GM12873 (cell line): ENCODE measurements around the gene GPSM1.

Experiments used
- TF ChIP-seq, protein P1 (sequence below): IDR thresholded peaks from 2 replicates; pipeline ENCODE4 v1.5.1; 2012; ENCODE audit warnings: low read depth, mild to moderate bottlenecking, moderate library complexity, low read length, control low read depth; ENCODE audit not compliant: insufficient read depth; ENCODE audit errors: missing control alignments

The GPSM1 gene

DNA sequence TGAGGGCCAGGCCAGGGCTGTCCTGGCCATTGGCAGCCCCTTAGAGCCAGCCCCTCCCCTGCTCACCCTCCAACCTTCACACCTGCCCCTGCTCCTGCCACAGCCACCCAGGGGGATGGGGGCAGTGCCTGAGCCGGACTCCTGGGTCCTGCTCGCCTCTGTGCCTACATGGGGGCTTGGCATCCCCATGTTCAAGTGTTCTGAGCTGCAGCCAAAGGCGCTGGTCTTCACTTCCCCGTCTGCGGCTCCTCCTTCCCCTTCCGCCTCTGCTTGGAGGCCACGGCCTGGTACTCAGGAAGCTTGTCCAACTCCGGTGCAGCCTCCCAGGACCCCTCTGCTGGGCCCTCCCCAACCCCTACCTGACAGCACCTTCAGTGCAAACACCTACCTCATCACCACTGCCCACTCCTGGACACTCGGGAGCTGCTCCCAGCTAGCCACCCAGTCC lies 38.5 kb downstream of the GPSM1 start:
- TF ChIP-seq, protein P1, sequence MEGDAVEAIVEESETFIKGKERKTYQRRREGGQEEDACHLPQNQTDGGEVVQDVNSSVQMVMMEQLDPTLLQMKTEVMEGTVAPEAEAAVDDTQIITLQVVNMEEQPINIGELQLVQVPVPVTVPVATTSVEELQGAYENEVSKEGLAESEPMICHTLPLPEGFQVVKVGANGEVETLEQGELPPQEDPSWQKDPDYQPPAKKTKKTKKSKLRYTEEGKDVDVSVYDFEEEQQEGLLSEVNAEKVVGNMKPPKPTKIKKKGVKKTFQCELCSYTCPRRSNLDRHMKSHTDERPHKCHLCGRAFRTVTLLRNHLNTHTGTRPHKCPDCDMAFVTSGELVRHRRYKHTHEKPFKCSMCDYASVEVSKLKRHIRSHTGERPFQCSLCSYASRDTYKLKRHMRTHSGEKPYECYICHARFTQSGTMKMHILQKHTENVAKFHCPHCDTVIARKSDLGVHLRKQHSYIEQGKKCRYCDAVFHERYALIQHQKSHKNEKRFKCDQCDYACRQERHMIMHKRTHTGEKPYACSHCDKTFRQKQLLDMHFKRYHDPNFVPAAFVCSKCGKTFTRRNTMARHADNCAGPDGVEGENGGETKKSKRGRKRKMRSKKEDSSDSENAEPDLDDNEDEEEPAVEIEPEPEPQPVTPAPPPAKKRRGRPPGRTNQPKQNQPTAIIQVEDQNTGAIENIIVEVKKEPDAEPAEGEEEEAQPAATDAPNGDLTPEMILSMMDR, result no peak

DNA sequence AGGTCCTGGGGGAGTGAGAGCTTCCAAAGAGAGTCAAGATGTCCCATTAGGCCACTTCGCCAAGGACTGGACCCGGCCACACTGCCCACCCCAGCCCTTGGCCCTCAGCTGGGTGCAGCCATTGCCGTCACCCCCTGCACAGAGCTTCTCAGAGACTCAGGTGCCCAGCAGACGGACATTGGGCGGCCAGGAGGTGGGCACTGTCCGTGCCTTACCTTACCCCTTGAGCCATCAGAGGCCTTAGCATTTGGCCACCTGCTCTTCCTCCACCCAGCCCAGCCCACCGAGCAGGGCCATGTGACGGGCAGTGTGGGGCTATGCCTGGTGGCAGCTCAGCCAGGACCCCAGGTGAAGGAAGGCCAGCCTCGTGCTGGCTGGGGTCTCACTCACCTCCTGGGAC lies 39.5 kb downstream of the GPSM1 start:
- TF ChIP-seq, protein P1, result no peak

DNA sequence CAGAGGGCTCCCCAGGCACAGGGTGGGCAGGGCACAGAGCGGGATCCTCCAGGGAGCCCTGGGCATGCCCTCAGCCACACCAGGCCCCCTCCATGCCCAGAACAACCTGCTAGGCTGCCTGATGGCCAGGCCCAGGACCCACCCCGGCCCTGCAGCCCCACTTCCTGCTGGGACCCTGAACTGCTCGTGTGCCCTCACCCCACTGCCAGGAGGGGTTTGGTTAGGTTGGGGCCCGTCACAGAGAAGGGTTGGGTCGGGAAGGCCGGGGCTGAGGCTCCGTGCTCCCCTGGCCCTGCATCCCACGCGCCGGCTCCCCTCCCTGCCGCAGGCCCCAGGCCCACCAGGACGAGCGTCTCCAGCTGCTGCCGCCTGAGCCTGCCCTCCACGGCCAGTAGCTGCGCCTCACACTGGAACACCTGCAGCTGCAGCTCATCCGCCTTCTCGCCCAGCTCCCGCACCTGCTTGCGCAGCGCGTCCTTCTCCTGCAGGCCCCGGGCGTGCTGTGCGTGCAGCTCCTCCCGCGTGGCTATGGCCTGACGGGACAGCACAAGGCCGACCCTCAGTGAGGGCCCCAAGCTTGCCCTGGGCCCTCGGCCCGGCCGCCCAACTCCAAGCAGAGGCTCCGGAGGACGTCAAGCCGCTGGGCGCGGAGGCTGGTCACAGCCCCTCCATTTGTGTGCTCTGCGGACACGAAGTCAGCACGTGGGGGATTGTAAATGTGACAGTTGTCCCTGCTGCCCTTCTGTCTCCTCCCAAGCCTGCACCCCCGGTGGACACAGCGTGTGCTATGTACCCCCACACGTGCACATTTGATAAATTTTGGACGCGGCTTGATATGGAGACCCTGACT lies 40.2 kb downstream of the GPSM1 start:
- TF ChIP-seq, protein P1, result no peak

DNA sequence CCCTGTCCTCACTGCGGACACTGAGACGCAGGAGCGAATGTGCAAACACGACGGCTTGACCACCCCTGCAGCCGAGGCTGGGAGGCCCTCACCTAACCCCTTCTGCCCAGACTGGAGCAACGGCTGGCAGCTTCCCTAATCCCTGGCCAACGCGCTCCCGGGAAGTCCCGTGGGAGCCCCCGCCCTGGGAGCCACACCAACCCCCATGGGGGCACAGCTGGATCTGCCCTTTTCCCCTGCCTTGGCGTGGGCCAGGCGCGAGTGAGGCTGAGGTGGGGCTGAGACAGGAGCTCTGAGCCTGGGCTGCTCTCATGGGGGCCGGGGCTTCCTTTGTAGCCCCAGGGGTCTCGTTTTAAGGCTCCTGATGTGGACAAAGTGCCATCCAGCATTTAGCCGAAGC lies 40.9 kb downstream of the GPSM1 start:
- TF ChIP-seq, protein P1, result no peak

DNA sequence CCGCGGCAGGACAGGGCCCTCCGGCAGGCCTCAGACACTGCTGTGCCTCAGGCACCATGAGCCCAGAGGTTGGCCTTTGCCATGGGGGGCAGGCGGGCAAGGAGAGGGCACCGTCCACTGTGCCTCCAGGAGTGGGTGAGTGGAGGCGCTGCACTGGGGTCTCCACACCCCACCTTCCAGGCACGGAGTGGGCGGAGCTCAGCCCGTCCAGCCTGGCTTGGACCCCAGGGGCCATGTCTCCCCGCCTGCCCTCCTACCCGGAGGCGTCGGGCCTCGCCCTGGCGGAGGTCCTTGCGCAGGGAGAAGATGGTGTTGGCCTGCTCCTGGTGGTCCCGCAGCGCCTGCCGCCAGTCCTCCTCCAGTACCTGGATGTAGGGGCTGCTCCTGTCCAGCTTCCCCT lies 42.7 kb downstream of the GPSM1 start:
- TF ChIP-seq, protein P1, result no peak

DNA sequence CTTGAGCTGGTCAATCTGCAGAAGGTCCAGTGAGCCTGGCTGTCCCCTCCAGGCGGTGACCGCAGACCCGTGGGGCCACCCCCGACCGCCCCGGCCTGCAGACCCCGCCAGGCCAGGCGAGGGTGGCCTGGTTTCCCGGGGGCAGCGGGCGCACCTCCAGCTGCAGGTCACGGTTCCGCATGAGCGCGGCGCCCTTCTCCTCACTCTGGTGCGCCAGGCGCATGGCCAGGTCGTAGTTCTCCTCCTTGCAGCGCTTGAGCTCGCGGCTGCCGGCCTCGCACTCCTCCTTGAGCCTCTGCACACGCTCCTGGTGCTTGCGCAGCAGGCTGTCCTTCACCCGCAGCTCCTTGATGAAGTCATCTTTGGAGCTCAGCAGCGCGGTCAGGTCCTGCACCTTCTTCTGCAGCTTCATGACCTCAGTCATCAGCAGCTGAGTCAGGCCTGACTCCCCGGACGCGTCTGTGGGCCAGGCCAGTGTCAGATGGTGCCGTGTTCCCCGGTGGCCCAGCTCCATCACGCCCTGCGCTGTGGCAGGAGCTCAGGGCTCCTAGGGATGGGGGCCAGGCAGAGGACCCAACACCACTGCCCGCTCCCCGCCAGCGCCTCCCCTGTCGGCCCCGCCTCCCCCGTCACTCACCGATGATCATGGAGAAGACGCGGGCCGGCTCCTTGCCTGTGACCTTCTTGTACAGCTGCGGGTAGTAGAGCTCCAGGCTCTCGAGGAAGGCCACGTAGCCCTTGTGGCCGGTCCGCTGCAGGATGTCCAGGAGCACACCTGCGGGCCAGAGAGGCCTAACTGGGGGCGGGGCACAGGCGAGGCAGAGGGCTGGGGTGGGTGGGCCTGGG lies 43.6 kb downstream of the GPSM1 start:
- TF ChIP-seq, protein P1, result no peak

DNA sequence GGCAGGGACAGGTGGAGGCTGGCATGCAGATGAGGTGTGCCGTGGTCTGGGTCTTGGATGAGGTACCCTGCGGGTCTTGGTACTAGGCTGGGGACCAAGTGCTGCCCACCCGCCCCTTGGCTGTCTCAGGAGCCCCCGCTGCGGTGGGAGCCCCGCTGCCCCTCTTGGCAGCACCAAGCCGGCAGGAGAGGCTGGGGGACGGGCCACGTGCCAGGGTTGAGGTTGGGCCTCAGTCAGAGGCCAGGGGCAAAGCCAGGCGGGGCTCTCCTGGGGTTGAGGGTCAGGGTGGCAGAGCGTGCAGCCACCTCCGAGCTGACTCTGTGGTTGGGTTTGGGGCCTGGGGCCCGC lies 44.2 kb downstream of the GPSM1 start:
- TF ChIP-seq, protein P1, result no peak
